Anterior cingulate cortex (tissue), 58 donors: Measurements from ENCODE around the gene WDPCP.

Source experiments
- DNase-seq, 58 donors: peaks; one replicate each; lab custom pipeline; 2025; lab: John Stamatoyannopoulos, UW

WDPCP gene

GRCh38 chr2:63553049-63553448 is 35.2 kb downstream of the WDPCP start:
- no peak for DNase-seq

- DNase-seq: no peak
These were observed 43.3 kb downstream of the WDPCP start for GRCh38 chr2:63545023-63545422.

GRCh38 chr2:63544017-63544627 is 44.2 kb downstream of the WDPCP start:
- DNase-seq: no peak

GRCh38 chr2:63539416-63540162 is 48.7 kb downstream of the WDPCP start:
- DNase-seq: no peak

- no peak for DNase-seq
These were observed 49.9 kb downstream of the WDPCP start for GRCh38 chr2:63538390-63538789.

GRCh38 chr2:63537306-63537705 is 51.0 kb downstream of the WDPCP start:
- DNase-seq: no peak

- no peak for DNase-seq
These were observed 57.5 kb downstream of the WDPCP start for GRCh38 chr2:63530704-63531279.

- no peak for DNase-seq
These were observed 62.4 kb downstream of the WDPCP start for GRCh38 chr2:63525905-63526304.

GRCh38 chr2:63522950-63523349 is 65.3 kb downstream of the WDPCP start:
- no peak for DNase-seq

- DNase-seq: no peak
These were observed 67.5 kb downstream of the WDPCP start for GRCh38 chr2:63520793-63521192.

- DNase-seq: no peak
These were observed 73.5 kb downstream of the WDPCP start for GRCh38 chr2:63514781-63515180.

GRCh38 chr2:63514237-63514716 is 74.0 kb downstream of the WDPCP start:
- DNase-seq: no peak

- no peak for DNase-seq
These were observed 82.0 kb downstream of the WDPCP start for GRCh38 chr2:63506320-63506719.

- DNase-seq: no peak
These were observed 84.5 kb downstream of the WDPCP start for GRCh38 chr2:63503818-63504217.

GRCh38 chr2:63500398-63500797 is 87.9 kb downstream of the WDPCP start:
- no peak for DNase-seq

GRCh38 chr2:63497576-63497975 is 90.7 kb downstream of the WDPCP start:
- DNase-seq: no peak

- DNase-seq: no peak
These were observed 93.3 kb downstream of the WDPCP start for GRCh38 chr2:63494968-63495367.

- no peak for DNase-seq
These were observed 94.2 kb downstream of the WDPCP start for GRCh38 chr2:63494100-63494499.

GRCh38 chr2:63488118-63488713 is 100.1 kb downstream of the WDPCP start:
- peak in 13 of 58 donors; percentile 1 to 52 (median 6) for DNase-seq

GRCh38 chr2:63486861-63487290 is 101.4 kb downstream of the WDPCP start:
- peak in 1 of 58 donors; percentile 66 for DNase-seq

GRCh38 chr2:63484901-63485300 is 103.4 kb downstream of the WDPCP start:
- DNase-seq: no peak
